OCI-M1 (cell line): ENCODE results near the gene ZNRF3.
A peak's percentile ranks its signal among the peaks of the same experiment; 100 is the strongest.

Source experiments
- DNase-seq: peaks from one replicate; lab custom pipeline; 2025; lab: John Stamatoyannopoulos, UW

Gene ZNRF3

GRCh38 chr22:28953976-28954880, 70.9 kb downstream of the ZNRF3 start:
- DNase-seq, result no peak

GRCh38 chr22:28955817-28956216, 72.4 kb downstream of the ZNRF3 start:
- no peak for DNase-seq

- DNase-seq, result no peak
Measured at GRCh38 chr22:28956506-28956905, 73.1 kb downstream of the ZNRF3 start.

- no peak for DNase-seq
Measured at GRCh38 chr22:28958611-28959010, 75.2 kb downstream of the ZNRF3 start.

GRCh38 chr22:28962042-28962554, 78.7 kb downstream of the ZNRF3 start:
- DNase-seq, result peak; percentile 17

- DNase-seq, result no peak
Measured at GRCh38 chr22:28963362-28963761, 80.0 kb downstream of the ZNRF3 start.

GRCh38 chr22:28967163-28967665, 83.8 kb downstream of the ZNRF3 start:
- DNase-seq, result no peak

- DNase-seq, result no peak
Measured at GRCh38 chr22:28967969-28968368, 84.6 kb downstream of the ZNRF3 start.

GRCh38 chr22:28969401-28970168, 86.2 kb downstream of the ZNRF3 start:
- no peak for DNase-seq

- no peak for DNase-seq
Measured at GRCh38 chr22:28973352-28973751, 90.0 kb downstream of the ZNRF3 start.

- DNase-seq, result no peak
Measured at GRCh38 chr22:28977060-28977459, 93.7 kb downstream of the ZNRF3 start.

GRCh38 chr22:28977481-28977971, 94.2 kb downstream of the ZNRF3 start:
- no peak for DNase-seq

- DNase-seq, result no peak
Measured at GRCh38 chr22:28978158-28978557, 94.8 kb downstream of the ZNRF3 start.

GRCh38 chr22:28978863-28979796, 95.8 kb downstream of the ZNRF3 start:
- no peak for DNase-seq

GRCh38 chr22:28980326-28980725, 97.0 kb downstream of the ZNRF3 start:
- DNase-seq, result no peak

- no peak for DNase-seq
Measured at GRCh38 chr22:28981818-28982499, 98.6 kb downstream of the ZNRF3 start.

GRCh38 chr22:28983190-28983589, 99.8 kb downstream of the ZNRF3 start:
- DNase-seq, result no peak

GRCh38 chr22:28983788-28984441, 100.5 kb downstream of the ZNRF3 start:
- DNase-seq, result no peak

- DNase-seq, result no peak
Measured at GRCh38 chr22:28984482-28985158, 101.2 kb downstream of the ZNRF3 start.
